Activated naive CD8-positive, alpha-beta T cell treated with anti-CD3 and anti-CD28 coated beads, Interleukin-2, amount 10 ng/mL, durations not matched to agents 7 days and 5 days (primary cell): ENCODE results near the gene AGPAT4. TPM values are rescaled to one million over a fixed set of nuclear protein-coding genes. Genes with fewer than 3 reads are reported as not detected.
A peak's percentile ranks its signal among the peaks of the same experiment; 100 is the strongest.
"Not testable (repeated sequence)": the region's sequence is repeated elsewhere in the genome, so short reads cannot be mapped to it uniquely, and the experiment has no call there.

ENCODE experiments used
- ATAC-seq: fragments of 150-1000 bp; cut with Tn5 transposase; one replicate; pipeline ENCODE4 v1.10.0; 2021; ENCODE audit warnings: low read depth, moderate library complexity
- POLR2A ChIA-PET: fragments of 350-600 bp; sonication (Branson Sonifier 250); formaldehyde crosslinking; loops from one replicate; lab custom pipeline; 2021; ENCODE audit warnings: antibody characterized with exemption; lab: Charles Lee
- DNase-seq: peaks from one replicate; pipeline ENCODE4 v3.0.0; 2021
- H3K27ac Mint-ChIP-seq: one replicate; pipeline ENCODE4 v1.8.0; 2022; ENCODE audit warnings: mild to moderate bottlenecking, mixed read lengths
- H3K27me3 Mint-ChIP-seq: one replicate; pipeline ENCODE4 v1.8.0; 2022; ENCODE audit warnings: mild to moderate bottlenecking, moderate library complexity, mixed read lengths
- H3K36me3 Mint-ChIP-seq: one replicate; pipeline ENCODE4 v1.8.0; 2021; ENCODE audit warnings: mild to moderate bottlenecking, mixed read lengths
- H3K4me1 Mint-ChIP-seq: one replicate; pipeline ENCODE4 v1.8.0; 2021; ENCODE audit warnings: mixed read lengths
- H3K4me3 Mint-ChIP-seq: one replicate; pipeline ENCODE4 v1.8.0; 2022; ENCODE audit warnings: mild to moderate bottlenecking, moderate library complexity, mixed read lengths
- H3K9me3 Mint-ChIP-seq: one replicate; pipeline ENCODE4 v1.8.0; 2021; ENCODE audit warnings: mixed read lengths
- total RNA-seq, 2 experiments: library from RNA; stranded (reverse); gene quantifications; one replicate each; pipeline ENCODE4 v1.2.3, GENCODE V29; 2021

AGPAT4 gene
- total RNA-seq, 2 experiments from 2014 or later = 2.7 to 4.9 TPM

GRCh38 chr6:161225681-161226008 is 48.2 kb downstream of the AGPAT4 start:
- Mint-ChIP-seq H3K9me3 (no peaks in the 10 kb centered on the region), H3K4me3 (no peak overlapping the region), H3K27me3 (no peaks in the 10 kb centered on the region), H3K27ac (peak overlapping the region; percentile 14), H3K4me1 (peaks cover 21% of the 10 kb centered on the region), H3K36me3 (peaks cover 5% of the 10 kb centered on the region)
- ATAC-seq (no peak), DNase-seq (no peak)
- POLR2A ChIA-PET = interaction anchor here (0.9 kb wide), 1 partner anchor 49 kb away, joined by 5 read pairs; the partner anchor contains the start of gene AGPAT4

- H3K27me3 Mint-ChIP-seq, POLR2A ChIA-PET, DNase-seq, ATAC-seq, H3K4me3 Mint-ChIP-seq, H3K9me3 Mint-ChIP-seq, H3K36me3 Mint-ChIP-seq: not testable (repeated sequence)
- H3K27ac Mint-ChIP-seq = peak overlapping the region; percentile 14
- H3K4me1 Mint-ChIP-seq = peaks cover 21% of the 10 kb centered on the region
Measured at GRCh38 chr6:161224951-161225680, 48.7 kb downstream of the AGPAT4 start.

GRCh38 chr6:161223646-161224045 is 50.2 kb downstream of the AGPAT4 start:
- Mint-ChIP-seq H3K9me3 (no peaks in the 10 kb centered on the region), H3K27me3 (no peaks in the 10 kb centered on the region), H3K36me3 (peaks cover 5% of the 10 kb centered on the region), H3K27ac (no peak overlapping the region), H3K4me1 (peaks cover 21% of the 10 kb centered on the region), H3K4me3 (no peak overlapping the region)
- DNase-seq (no peak), ATAC-seq (no peak)
- POLR2A ChIA-PET = no interaction called here

- H3K27me3 Mint-ChIP-seq = no peaks in the 10 kb centered on the region
- H3K27ac Mint-ChIP-seq = no peak overlapping the region
- DNase-seq (no peak), ATAC-seq (no peak)
- no peaks in the 10 kb centered on the region for H3K9me3 Mint-ChIP-seq
- peaks cover 17% of the 10 kb centered on the region for H3K4me1 Mint-ChIP-seq
- peaks cover 5% of the 10 kb centered on the region for H3K36me3 Mint-ChIP-seq
- POLR2A ChIA-PET = no interaction called here
- H3K4me3 Mint-ChIP-seq = no peak overlapping the region
Measured at GRCh38 chr6:161222706-161223234, 51.1 kb downstream of the AGPAT4 start.

- Mint-ChIP-seq H3K9me3 (peaks cover 5% of the 10 kb centered on the region), H3K27me3 (no peaks in the 10 kb centered on the region), H3K4me3 (no peak overlapping the region), H3K4me1 (peaks cover 8% of the 10 kb centered on the region), H3K27ac (no peak overlapping the region), H3K36me3 (peaks cover 6% of the 10 kb centered on the region)
- POLR2A ChIA-PET = no interaction called here
- DNase-seq (no peak), ATAC-seq (no peak)
Measured at GRCh38 chr6:161220346-161220745, 53.5 kb downstream of the AGPAT4 start.

- Mint-ChIP-seq H3K27ac (no peak overlapping the region), H3K4me3 (no peak overlapping the region), H3K9me3 (peaks cover 9% of the 10 kb centered on the region), H3K36me3 (peaks cover 2% of the 10 kb centered on the region), H3K27me3 (no peaks in the 10 kb centered on the region), H3K4me1 (peaks cover 7% of the 10 kb centered on the region)
- POLR2A ChIA-PET = no interaction called here
- DNase-seq (no peak), ATAC-seq (no peak)
Measured at GRCh38 chr6:161219680-161220079, 54.2 kb downstream of the AGPAT4 start.

- Mint-ChIP-seq H3K4me3 (no peak overlapping the region), H3K36me3 (peaks cover 2% of the 10 kb centered on the region), H3K27me3 (no peaks in the 10 kb centered on the region), H3K9me3 (peaks cover 14% of the 10 kb centered on the region), H3K27ac (no peak overlapping the region), H3K4me1 (no peaks in the 10 kb centered on the region)
- POLR2A ChIA-PET = no interaction called here
- ATAC-seq = no peak
- DNase-seq = no peak
Measured at GRCh38 chr6:161218222-161218621, 55.6 kb downstream of the AGPAT4 start.

GRCh38 chr6:161217628-161218027 is 56.2 kb downstream of the AGPAT4 start:
- POLR2A ChIA-PET = no interaction called here
- ATAC-seq (no peak), DNase-seq (no peak)
- H3K4me1 Mint-ChIP-seq = no peaks in the 10 kb centered on the region
- peaks cover 2% of the 10 kb centered on the region for H3K36me3 Mint-ChIP-seq
- no peak overlapping the region for H3K4me3 Mint-ChIP-seq
- no peak overlapping the region for H3K27ac Mint-ChIP-seq
- peaks cover 14% of the 10 kb centered on the region for H3K9me3 Mint-ChIP-seq
- H3K27me3 Mint-ChIP-seq = no peaks in the 10 kb centered on the region

- no peaks in the 10 kb centered on the region for H3K4me1 Mint-ChIP-seq
- DNase-seq (no peak), ATAC-seq (no peak)
- peaks cover 14% of the 10 kb centered on the region for H3K9me3 Mint-ChIP-seq
- H3K4me3 Mint-ChIP-seq = no peak overlapping the region
- no peaks in the 10 kb centered on the region for H3K27me3 Mint-ChIP-seq
- POLR2A ChIA-PET = no interaction called here
- peaks cover 2% of the 10 kb centered on the region for H3K36me3 Mint-ChIP-seq
- H3K27ac Mint-ChIP-seq = no peak overlapping the region
Measured at GRCh38 chr6:161216616-161217205, 57.1 kb downstream of the AGPAT4 start.

- POLR2A ChIA-PET = no interaction called here
- Mint-ChIP-seq H3K4me3 (no peak overlapping the region), H3K27ac (no peak overlapping the region), H3K9me3 (peaks cover 17% of the 10 kb centered on the region), H3K36me3 (peaks cover 2% of the 10 kb centered on the region), H3K27me3 (no peaks in the 10 kb centered on the region), H3K4me1 (no peaks in the 10 kb centered on the region)
- DNase-seq (no peak), ATAC-seq (no peak)
Measured at GRCh38 chr6:161215876-161216615, 57.8 kb downstream of the AGPAT4 start.

GRCh38 chr6:161215193-161215592 is 58.7 kb downstream of the AGPAT4 start:
- Mint-ChIP-seq H3K4me1 (no peaks in the 10 kb centered on the region), H3K36me3 (peaks cover 2% of the 10 kb centered on the region)
- POLR2A ChIA-PET = no interaction called here

GRCh38 chr6:161214722-161215121 is 59.1 kb downstream of the AGPAT4 start:
- ATAC-seq (no peak), DNase-seq (no peak)
- Mint-ChIP-seq H3K36me3 (peaks cover 2% of the 10 kb centered on the region), H3K9me3 (peaks cover 17% of the 10 kb centered on the region), H3K27ac (no peak overlapping the region), H3K4me3 (no peak overlapping the region), H3K27me3 (no peaks in the 10 kb centered on the region), H3K4me1 (no peaks in the 10 kb centered on the region)
- POLR2A ChIA-PET = no interaction called here

More at GRCh38 chr6:161215193-161215592, 58.7 kb downstream of the AGPAT4 start:
- Mint-ChIP-seq H3K27ac (no peak overlapping the region), H3K9me3 (peaks cover 17% of the 10 kb centered on the region), H3K4me3 (no peak overlapping the region), H3K27me3 (no peaks in the 10 kb centered on the region)
- DNase-seq (no peak), ATAC-seq (no peak)

- DNase-seq (no peak), ATAC-seq (no peak)
- H3K27me3 Mint-ChIP-seq = no peaks in the 10 kb centered on the region
- H3K36me3 Mint-ChIP-seq = peaks cover 2% of the 10 kb centered on the region
- H3K4me1 Mint-ChIP-seq = no peaks in the 10 kb centered on the region
- POLR2A ChIA-PET = no interaction called here
- H3K9me3 Mint-ChIP-seq = peaks cover 25% of the 10 kb centered on the region
- H3K4me3 Mint-ChIP-seq = no peak overlapping the region
- no peak overlapping the region for H3K27ac Mint-ChIP-seq
Measured at GRCh38 chr6:161212902-161213301, 61.0 kb downstream of the AGPAT4 start.
